IMR-90 (cell line): Measurements from ENCODE around the gene IPMK. TPM values are rescaled to one million over a fixed set of nuclear protein-coding genes. Genes with fewer than 3 reads are reported as not detected.

Source experiments
- ATAC-seq: fragments of 200-7000 bp; cut with Tn5 transposase; 2 replicates; pipeline ENCODE4 v1.9.1; 2020; ENCODE audit warnings: low read depth, mild to moderate bottlenecking, moderate library complexity
- BruUV-seq: library from RNA; stranded (reverse); fragments of 400-500 nt; replicated peaks from 2 replicates; lab custom pipeline; 2021; lab: Mats Ljungman, UMichigan
- CTCF ChIA-PET: fragments of 300-600 bp; formaldehyde crosslinking; extraction: SDS; loops from one replicate; lab custom pipeline; 2021; ENCODE audit warnings: antibody characterized with exemption; lab: Yijun Ruan, JAX
- POLR2A ChIA-PET: fragments of 300-600 bp; sonication (Branson Sonifier 250); formaldehyde crosslinking; loops from one replicate; lab custom pipeline; 2022; ENCODE audit warnings: antibody characterized with exemption; ENCODE audit not compliant: unreplicated experiment; lab: Charles Lee
- DNase-seq: peaks from one replicate; pipeline ENCODE4 v3.0.0; 2013
- H2AFZ ChIP-seq: replicated peaks from 2 replicates; pipeline ENCODE3; 2013; ENCODE audit warnings: low read length, mild to moderate bottlenecking; ENCODE audit not compliant: poor library complexity
- H2AK5ac ChIP-seq: 2 replicates; pipeline ENCODE4 v1.6.1; 2013; ENCODE audit warnings: low read depth, low read length, inconsistent platforms
- H2AK9ac ChIP-seq: replicated peaks from 2 replicates; pipeline ENCODE3; 2013; ENCODE audit warnings: mild to moderate bottlenecking, low read depth, low read length, moderate library complexity; ENCODE audit not compliant: poor library complexity
- H2BK120ac ChIP-seq: 2 replicates; pipeline ENCODE4 v1.6.1; 2013; ENCODE audit warnings: low read depth, low read length, inconsistent platforms
- H2BK15ac ChIP-seq: 3 replicates; pipeline ENCODE4 v1.6.1; 2013; ENCODE audit warnings: low read depth, low read length, inconsistent platforms
- H2BK20ac ChIP-seq: 2 replicates; pipeline ENCODE4 v1.6.1; 2013; ENCODE audit warnings: low read depth, mild to moderate bottlenecking, inconsistent platforms, low read length, moderate library complexity
- H2BK5ac ChIP-seq: 2 replicates; pipeline ENCODE4 v1.6.1; 2013; ENCODE audit warnings: mild to moderate bottlenecking, low read depth, low read length, inconsistent platforms; ENCODE audit not compliant: poor library complexity, severe bottlenecking
- H3K14ac ChIP-seq: replicated peaks from 2 replicates; pipeline ENCODE4 v1.6.1; 2013; ENCODE audit warnings: low read depth, low read length, inconsistent platforms
- H3K18ac ChIP-seq: 2 replicates; pipeline ENCODE4 v1.6.1; 2013; ENCODE audit warnings: low read depth, low read length, control low read depth
- H3K23ac ChIP-seq: 2 replicates; pipeline ENCODE4 v1.6.1; 2013; ENCODE audit warnings: low read depth, low read length, inconsistent platforms
- H3K27ac ChIP-seq: 2 replicates; pipeline ENCODE4 v1.5.1; 2013; ENCODE audit warnings: mild to moderate bottlenecking, control low read depth, low read length; ENCODE audit not compliant: insufficient read depth
- H3K27me3 ChIP-seq: 2 replicates; pipeline ENCODE4 v1.6.1; 2013; ENCODE audit warnings: low read length; ENCODE audit not compliant: control insufficient read depth, insufficient read depth
- H3K36me3 ChIP-seq: 2 replicates; pipeline ENCODE4 v1.6.1; 2013; ENCODE audit warnings: low read length, mixed read lengths; ENCODE audit not compliant: control insufficient read depth, insufficient read depth
- H3K4ac ChIP-seq: 2 replicates; pipeline ENCODE4 v1.6.1; 2013; ENCODE audit warnings: low read depth, low read length, inconsistent platforms
- H3K4me1 ChIP-seq: 2 replicates; pipeline ENCODE4 v1.6.1; 2013; ENCODE audit warnings: low read length, mixed read lengths; ENCODE audit not compliant: control insufficient read depth, insufficient read depth
- H3K4me2 ChIP-seq: 2 replicates; pipeline ENCODE4 v1.6.1; 2013; ENCODE audit warnings: low read depth, mild to moderate bottlenecking, control low read depth, low read length, moderate library complexity
- H3K4me3 ChIP-seq: 2 replicates; pipeline ENCODE4 v1.5.1; 2013; ENCODE audit warnings: low read depth, mild to moderate bottlenecking, control low read depth, low read length, moderate library complexity; ENCODE audit not compliant: insufficient read depth
- H3K56ac ChIP-seq: 2 replicates; pipeline ENCODE4 v1.6.1; 2013; ENCODE audit warnings: low read length, inconsistent platforms; ENCODE audit not compliant: insufficient read depth; ENCODE audit errors: extremely low read depth
- H3K79me1 ChIP-seq, 2 experiments: 2 replicates each; pipeline ENCODE4 v1.6.1; 2013; ENCODE audit warnings: low read length in 2 of 2, inconsistent platforms in 1 of 2, low read depth in 1 of 2
- H3K9ac ChIP-seq: 2 replicates; pipeline ENCODE4 v1.6.1; 2013; ENCODE audit warnings: low read depth, low read length, control low read depth
- H3K9me1 ChIP-seq: 2 replicates; pipeline ENCODE4 v1.6.1; 2013; ENCODE audit warnings: low read length, inconsistent platforms; ENCODE audit not compliant: insufficient read depth
- H3K9me3 ChIP-seq: 2 replicates; pipeline ENCODE4 v1.6.1; 2013; ENCODE audit warnings: low read length; ENCODE audit not compliant: control insufficient read depth, insufficient read depth
- H4K20me1 ChIP-seq: 2 replicates; pipeline ENCODE4 v1.6.1; 2013; ENCODE audit warnings: low read length, inconsistent platforms; ENCODE audit not compliant: insufficient read depth
- H4K5ac ChIP-seq: 2 replicates; pipeline ENCODE4 v1.6.1; 2013; ENCODE audit warnings: mild to moderate bottlenecking, low read depth, low read length, control low read depth
- H4K8ac ChIP-seq, 2 experiments: 2 replicates each; pipeline ENCODE4 v1.6.1; 2013; ENCODE audit warnings: low read depth in 2 of 2, low read length in 2 of 2, control low read depth in 1 of 2, inconsistent platforms in 1 of 2
- H4K91ac ChIP-seq: 2 replicates; pipeline ENCODE4 v1.6.1; 2013; ENCODE audit warnings: low read depth, low read length, inconsistent platforms; ENCODE audit not compliant: insufficient read depth
- MAZ ChIP-seq: IDR thresholded peaks from 2 replicates; pipeline ENCODE4 v1.6.1; 2012; ENCODE audit warnings: low read depth, mild to moderate bottlenecking, low read length, improper control_type of control experiment, moderate library complexity, borderline replicate concordance
- RAD21 ChIP-seq: IDR thresholded peaks from 2 replicates; pipeline ENCODE4 v1.6.1; 2012; ENCODE audit warnings: low read length, improper control_type of control experiment
- RCOR1 ChIP-seq: IDR thresholded peaks from 2 replicates; pipeline ENCODE4 v1.6.1; 2012; ENCODE audit warnings: mild to moderate bottlenecking, low read length, improper control_type of control experiment; ENCODE audit not compliant: insufficient replicate concordance
- WGBS, 2 experiments: methylation state at CpG; one replicate each; pipeline versions ENCODE4 v1.1.5 to v1.1.7; 2013; ENCODE audit warnings: missing lambda C conversion rate in 2 of 2; ENCODE audit not compliant: insufficient read length in 1 of 2; ENCODE audit errors: extremely low coverage in 2 of 2; 5-methylcytosine and 5-hydroxymethylcytosine counted together
- dilution Hi-C: fragments of 300-500 bp; cut with HindIII; formaldehyde crosslinking; loops from one replicate; pipeline ENCODE4 v1.14.3; 2018; ENCODE audit warnings: low sequenced_read_pairs; ENCODE audit not compliant: unreplicated experiment
- in situ Hi-C: fragments of 300-500 bp; cut with MboI; formaldehyde crosslinking; loops from 3 replicates; pipeline ENCODE4 v1.14.3; 2019; ENCODE audit warnings: low sequenced_read_pairs, inconsistent platforms, mixed read lengths
- intact Hi-C: fragments of 100-400 bp; cut with micrococcal nuclease; formaldehyde crosslinking; loops from 2 replicates; pipeline ENCODE4 v1.10.0; 2022
- polyA plus RNA-seq, 3 experiments: library from polyadenylated mRNA; depleted of rRNA; stranded (reverse); fragments of >200 nt; gene quantifications; 2 replicates each; pipeline ENCODE4 v1.2.3, GENCODE V29; 2012; ENCODE audit warnings: low replicate concordance in 1 of 3
- total RNA-seq: library from RNA; depleted of rRNA; stranded (reverse); fragments of >200 nt; gene quantifications from 2 replicates; pipeline ENCODE4 v1.2.3, GENCODE V29; 2012

Gene IPMK
- total and polyA plus RNA-seq, 2 of the 4 experiments (the other 2 are of a cell fraction) = 0.89 to 2.0 TPM

DNA sequence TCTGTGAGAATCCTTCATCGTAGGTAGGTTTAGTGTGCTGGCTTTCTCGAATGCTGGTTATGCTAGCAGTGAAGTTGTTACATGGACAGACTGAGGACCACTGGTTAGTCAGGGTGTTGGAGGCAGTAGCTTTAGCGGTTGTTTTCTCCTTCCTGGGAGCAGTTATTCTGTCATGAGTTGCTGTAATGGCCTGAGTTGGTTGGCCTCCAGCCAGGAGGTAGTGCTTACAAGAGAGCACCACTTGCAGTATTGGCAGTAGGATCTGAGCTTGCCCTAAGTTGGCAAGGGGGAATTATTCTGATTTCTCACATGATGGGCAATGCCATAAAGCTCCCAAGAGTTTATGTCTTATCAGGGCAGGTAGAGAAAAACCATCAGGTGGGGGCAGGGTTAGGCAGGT lies 58.0 kb downstream of the IPMK start:
- Histone ChIP-seq H3K27ac (no peak overlapping the region), H3K4me1 (no peaks in the 10 kb centered on the region), H2AK9ac (peak overlapping the region; percentile 16), H3K27me3 (no peaks in the 10 kb centered on the region), H4K20me1 (no peaks in the 10 kb centered on the region), H2BK5ac (no peak overlapping the region), H2AK5ac (no peak overlapping the region), H4K5ac (no peak overlapping the region), H3K79me1 (no peaks in the 10 kb centered on the region), H3K4ac (no peak overlapping the region), H2BK120ac (no peak overlapping the region), H2BK20ac (no peak overlapping the region), H3K56ac (no peak overlapping the region), H2AFZ (no peak overlapping the region), H2BK15ac (no peak overlapping the region), H3K18ac (no peak overlapping the region), H3K14ac (no peak overlapping the region), H4K8ac (no peak overlapping the region), H3K4me3 (no peak overlapping the region), H3K9me3 (no peaks in the 10 kb centered on the region), H3K9me1 (peaks cover 4% of the 10 kb centered on the region; the same call in 1 of the 2 replicates), H4K91ac (no peak overlapping the region), H3K9ac (no peak overlapping the region), H3K4me2 (no peak overlapping the region), H3K23ac (no peak overlapping the region), H3K36me3 (peaks cover 6% of the 10 kb centered on the region)
- CTCF ChIA-PET = no interaction called here
- POLR2A ChIA-PET = no interaction called here
- TF ChIP-seq MAZ (no peak), RAD21 (no peak), RCOR1 (no peak)
- no CpG with 5 or more reads among the region's 3 CpGs for WGBS, 2 experiments
- no TSS peak for BruUV-seq
- DNase-seq = peak; percentile 11
- in situ Hi-C loops = no loop called here
- ATAC-seq = no peak
- intact Hi-C loops = no loop called here
- dilution Hi-C loops = no loop called here
